ENCODE data around the gene ZNF618.

ZNF618 gene, protein sequence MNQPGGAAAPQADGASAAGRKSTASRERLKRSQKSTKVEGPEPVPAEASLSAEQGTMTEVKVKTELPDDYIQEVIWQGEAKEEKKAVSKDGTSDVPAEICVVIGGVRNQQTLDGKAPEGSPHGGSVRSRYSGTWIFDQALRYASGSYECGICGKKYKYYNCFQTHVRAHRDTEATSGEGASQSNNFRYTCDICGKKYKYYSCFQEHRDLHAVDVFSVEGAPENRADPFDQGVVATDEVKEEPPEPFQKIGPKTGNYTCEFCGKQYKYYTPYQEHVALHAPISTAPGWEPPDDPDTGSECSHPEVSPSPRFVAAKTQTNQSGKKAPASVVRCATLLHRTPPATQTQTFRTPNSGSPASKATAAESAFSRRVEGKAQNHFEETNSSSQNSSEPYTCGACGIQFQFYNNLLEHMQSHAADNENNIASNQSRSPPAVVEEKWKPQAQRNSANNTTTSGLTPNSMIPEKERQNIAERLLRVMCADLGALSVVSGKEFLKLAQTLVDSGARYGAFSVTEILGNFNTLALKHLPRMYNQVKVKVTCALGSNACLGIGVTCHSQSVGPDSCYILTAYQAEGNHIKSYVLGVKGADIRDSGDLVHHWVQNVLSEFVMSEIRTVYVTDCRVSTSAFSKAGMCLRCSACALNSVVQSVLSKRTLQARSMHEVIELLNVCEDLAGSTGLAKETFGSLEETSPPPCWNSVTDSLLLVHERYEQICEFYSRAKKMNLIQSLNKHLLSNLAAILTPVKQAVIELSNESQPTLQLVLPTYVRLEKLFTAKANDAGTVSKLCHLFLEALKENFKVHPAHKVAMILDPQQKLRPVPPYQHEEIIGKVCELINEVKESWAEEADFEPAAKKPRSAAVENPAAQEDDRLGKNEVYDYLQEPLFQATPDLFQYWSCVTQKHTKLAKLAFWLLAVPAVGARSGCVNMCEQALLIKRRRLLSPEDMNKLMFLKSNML

DNA sequence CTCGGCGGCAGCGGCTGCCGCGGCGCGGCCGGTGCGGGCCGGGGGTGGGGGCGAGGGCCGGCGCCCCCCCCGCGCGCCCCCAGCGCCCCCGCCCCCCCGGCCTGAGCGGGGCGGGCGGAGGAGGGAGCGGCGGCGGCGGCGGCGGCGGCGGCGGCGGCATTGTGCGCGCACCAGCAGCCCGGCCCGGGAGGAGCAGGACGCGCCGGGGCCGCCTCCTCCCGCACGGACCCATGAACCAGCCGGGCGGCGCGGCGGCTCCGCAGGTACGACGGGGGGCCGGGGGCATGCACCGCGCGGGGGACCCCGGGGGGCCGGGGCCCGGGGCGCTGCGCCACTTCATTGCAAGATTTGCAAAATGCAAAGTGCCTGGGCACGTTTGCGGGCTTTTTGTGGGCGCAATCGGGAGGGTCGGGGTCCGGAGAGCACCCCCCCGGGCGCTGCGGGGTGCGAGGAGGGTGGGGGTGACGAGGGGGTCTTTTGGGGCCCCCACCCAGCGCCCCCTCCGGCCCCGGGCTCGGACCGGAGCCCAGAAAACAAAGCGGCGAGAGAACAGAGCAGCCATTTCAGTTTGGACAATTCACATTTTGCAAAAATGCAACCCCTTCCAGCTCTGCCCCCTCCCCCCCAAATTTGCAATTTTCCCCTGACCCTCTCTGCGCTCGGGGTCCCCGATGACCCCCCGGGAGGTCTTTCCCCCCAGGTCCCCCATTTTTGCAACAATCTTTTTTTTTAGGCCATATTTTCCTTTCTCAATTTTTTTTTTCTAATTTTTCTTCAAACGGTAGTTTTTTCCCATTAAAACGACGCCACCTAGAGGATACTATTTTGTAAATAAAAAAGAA is at the start of gene ZNF618:
Gene ZNF618 (plus strand): TSS at position 159 of the 842 bp plus-strand sequence. CDS start 72 bp downstream, at position 231.
- no peak for DNase-seq

DNA sequence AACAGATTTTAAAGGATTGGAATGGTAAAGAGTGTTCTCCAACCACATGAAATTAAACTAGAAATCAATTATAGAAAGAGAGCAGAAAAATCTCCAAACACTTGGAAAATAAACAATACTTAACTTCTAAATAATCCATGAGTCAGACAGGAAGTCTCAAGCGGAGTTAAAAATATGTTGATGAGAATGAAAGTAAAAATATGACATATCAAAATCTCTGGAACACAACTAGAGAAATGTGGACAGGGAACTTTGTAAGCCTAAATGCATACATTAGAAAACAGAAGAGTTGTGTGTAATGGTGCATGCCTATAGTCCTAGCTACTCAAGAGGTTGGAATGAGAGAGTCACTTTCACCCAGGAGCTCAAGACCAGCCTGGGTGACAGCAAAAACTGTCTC is 47.9 kb upstream of the ZNF618 start:
- DNase-seq, result no peak

DNA sequence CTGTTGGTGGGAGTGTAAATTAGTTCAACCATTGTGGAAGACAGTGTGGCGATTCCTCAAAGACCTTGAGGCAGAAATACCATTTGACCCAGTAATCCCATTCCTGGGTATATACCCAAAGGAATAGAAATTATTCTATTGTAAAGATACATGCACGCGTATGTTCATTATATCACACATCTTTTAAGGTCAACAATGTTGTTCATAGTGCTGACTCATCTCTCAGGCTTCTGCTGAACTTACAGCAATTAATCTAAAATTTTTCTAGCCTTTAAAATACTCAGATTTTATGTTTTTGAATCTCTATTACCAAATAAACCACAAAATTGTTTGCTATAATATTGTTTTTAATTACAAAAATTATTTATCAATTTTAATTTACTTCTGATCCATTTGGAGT is 38.8 kb upstream of the ZNF618 start:
- DNase-seq, result no peak

DNA sequence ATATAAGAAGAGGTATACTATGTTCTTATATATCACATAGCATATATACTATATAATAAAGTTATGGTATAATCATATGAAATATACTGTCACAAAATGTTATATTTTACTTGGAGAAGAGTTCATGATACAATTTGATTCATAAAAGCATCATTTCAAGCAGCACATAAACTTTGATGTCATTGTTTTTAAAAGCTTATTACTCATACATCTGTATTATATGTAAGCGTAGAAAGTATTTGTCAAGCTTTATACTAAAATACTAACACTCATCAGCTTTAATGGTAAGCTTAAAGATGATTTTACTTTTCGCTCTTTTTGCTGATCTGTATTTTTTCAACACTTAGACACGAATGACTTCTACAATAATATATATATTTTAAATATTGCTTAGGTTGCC is 34.0 kb upstream of the ZNF618 start:
- no peak for DNase-seq

DNA sequence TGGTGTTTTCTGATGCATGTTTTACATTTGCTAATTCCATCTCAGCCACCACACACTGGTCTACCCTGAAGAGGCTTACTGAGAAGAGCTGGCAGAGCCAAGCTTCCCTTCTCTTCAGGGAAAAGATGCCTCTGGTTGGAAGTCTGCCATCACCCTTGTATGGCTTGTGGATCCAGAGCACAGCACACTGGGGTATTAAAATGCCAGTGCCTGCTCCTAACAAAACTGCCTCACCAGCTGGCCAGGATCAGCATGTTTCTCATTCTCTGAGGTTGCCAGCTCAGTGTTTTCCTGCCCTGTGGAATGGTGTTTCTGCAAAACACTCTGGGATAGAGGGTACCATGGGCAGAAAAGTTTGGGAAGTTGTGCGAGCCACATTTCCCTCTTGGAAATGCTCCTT is 31.6 kb upstream of the ZNF618 start:
- DNase-seq, result no peak

DNA sequence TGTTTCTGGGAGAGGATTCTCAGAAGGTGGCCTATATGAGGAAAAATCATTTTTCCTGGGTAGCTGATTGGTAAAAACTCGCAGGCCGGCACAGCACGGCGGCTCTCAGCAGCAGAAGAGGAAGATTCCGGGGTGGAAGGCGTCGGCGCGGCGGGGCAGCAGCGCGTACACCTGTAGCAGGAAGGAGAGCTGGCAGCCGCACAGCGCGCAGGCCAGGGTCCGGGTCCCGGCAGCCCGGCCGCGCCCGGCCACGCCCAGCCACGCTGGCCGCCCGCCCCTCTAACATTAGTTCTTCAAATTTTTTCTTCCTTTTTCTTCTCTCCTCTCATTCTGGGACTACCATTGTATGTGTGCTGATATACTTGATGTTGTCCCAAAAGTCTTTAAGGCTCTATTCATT is 24.8 kb upstream of the ZNF618 start:
- DNase-seq, result no peak

DNA sequence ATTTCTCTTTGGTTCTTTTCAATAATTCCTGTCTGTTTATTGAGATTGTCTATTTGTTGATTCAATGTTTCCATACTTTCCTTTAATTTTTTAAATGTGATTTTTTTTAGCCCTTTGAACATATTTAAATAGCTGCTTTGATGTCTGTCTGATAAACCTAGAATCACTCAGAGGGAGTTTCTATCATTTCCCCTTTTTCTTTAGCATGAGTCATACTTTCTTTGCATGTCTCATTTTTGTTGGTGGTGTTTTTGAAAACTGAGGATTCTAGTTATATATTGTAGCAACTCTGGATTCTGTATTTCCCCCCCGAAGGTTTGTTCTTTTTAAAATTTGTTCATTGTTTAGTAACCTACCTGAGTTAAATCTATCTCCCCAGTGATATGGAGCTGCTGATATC is 24.2 kb upstream of the ZNF618 start:
- DNase-seq, result no peak

DNA sequence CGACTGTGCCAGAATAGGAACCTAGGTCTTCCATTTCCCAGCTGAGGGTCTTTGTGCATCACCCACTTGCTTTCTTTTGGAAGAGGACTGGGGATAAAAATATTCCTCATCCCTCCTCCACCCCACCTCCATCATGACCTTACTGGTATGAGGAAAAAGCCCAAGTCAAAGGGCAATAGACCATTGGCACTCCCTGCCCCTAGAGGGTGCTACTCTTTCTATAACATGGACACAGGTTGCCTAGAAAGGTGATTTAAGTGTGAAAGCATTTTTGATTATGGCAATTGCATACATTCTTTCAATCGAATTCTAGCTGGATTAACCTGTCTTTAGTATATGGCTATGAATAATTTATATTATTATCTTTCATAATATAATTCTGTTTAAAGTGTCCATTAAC is 22.8 kb upstream of the ZNF618 start:
- DNase-seq, result no peak

DNA sequence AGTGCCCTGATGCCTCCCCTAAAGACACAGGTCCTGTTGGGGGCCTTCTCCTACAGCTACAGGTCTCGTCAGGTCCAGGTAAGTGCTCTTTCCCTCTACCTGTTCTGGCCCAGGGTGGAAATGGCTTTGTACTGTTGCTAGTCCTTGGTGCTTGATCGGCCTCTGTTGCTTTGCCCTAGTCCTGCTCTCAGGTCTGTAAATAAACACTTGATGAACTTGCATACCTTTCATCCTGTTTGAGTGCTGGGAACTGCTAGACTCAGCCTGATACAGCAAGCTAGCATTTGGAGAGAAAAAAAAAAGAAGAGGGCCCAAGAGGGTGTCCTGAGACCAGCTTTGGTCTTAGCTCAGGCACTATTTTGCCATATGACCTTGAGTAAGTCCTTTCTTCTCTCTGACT is 21.8 kb upstream of the ZNF618 start:
- DNase-seq, result no peak

DNA sequence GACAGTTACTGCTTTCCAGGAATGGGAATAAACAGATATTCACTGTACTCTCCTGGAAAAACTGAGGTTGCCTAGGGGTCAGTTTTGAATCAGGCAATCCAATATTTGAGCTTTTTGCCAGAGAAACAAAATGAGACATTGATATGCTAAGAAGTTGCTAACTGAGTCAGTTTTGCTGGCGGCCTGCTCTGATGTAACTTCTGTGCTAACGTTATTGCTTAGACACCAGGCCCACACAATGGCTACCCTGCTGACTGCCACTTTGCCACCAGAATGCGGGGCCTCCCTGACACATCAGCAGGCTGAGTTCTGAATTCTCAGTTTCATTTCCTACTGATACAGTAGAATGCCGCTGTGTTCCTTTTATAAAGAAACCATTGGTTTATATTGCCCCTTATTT is 18.2 kb upstream of the ZNF618 start:
- no peak for DNase-seq

DNA sequence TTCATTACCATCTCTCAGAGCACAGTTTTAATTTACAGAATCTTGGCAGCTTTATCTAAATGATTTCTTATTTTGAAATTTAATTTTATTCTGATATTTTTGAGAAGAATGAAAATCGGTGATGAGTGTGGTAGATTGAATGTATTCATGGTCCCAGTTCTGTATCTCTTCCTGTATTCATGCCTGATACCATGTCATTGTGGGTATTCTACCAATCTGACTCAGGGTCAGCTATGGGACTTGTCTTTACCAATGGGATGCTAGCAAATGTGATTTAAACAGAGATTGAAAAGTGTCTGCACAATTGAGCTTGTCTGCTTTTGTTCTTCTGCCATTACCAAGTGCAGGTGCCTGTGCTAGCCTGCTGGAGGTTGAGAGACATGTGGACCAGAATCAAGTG is 17.8 kb upstream of the ZNF618 start:
- no peak for DNase-seq

DNA sequence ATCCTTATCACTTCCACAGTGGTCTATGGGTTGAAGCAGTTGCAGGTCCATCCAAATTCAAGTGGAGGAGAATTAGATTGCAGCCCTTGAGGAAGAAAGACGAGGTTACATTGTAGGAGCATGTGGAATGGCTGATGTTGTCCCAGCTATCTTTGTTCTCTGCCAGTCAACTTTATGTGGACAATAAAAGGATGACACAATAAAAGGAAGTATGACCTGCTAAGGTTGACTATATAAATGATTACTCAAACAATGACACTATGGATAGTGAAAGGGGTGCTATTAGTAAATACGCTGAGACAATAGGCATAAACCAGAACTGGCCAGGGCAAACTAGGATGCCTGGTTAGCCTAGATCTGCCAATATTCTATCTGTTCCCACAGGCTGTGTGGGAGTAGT is 12.8 kb upstream of the ZNF618 start:
- no peak for DNase-seq

DNA sequence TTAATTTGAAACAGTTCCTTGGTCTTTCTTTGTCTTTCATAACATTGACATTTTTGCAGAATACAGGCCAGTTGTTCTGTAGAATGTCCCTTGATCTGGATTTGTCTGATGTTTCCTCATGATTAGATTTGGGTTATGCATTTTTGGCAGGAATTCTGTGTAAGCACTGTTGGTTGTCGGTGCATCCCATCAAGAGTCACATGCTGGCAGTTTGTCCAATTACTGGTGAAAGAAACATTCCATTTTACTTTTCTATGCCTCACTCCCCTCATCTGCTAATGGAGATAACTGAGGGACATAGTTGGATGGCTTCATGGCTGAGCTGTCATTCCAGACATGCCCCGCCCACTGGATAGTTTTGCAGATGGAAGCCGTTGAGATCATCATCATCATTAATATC is 7.6 kb upstream of the ZNF618 start:
- DNase-seq, result no peak

DNA sequence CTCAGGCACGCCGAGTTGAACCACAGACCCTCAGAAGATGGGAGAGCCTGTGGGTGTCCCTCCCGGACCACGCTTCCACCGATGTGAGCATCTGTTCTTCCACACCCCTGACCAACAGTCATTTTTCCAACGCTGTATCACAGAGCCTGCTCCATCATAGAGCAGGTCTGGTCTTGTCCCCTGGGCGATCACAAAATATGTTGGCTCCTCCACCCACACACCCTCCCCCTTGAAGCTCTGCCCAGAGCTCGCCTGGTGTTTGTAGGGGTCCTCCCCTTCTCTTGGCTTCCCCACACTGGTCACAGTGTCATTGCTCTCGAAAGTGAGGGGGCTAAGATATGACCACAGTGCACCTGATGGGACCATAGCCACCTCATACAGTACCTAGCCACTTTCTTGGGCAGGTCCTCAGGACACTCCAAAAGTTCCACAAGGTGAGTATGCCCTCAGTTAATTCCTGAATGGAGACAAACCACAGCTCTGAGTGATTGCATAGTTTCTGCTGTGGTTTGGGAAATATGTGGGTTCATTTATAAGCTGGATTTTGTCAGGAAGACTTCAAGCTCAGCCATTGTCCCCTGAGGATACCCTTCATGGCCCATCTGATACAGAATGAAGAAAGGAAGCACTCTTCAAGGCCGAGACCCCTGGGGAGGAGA is 3.5 kb upstream of the ZNF618 start:
- no peak for DNase-seq

DNA sequence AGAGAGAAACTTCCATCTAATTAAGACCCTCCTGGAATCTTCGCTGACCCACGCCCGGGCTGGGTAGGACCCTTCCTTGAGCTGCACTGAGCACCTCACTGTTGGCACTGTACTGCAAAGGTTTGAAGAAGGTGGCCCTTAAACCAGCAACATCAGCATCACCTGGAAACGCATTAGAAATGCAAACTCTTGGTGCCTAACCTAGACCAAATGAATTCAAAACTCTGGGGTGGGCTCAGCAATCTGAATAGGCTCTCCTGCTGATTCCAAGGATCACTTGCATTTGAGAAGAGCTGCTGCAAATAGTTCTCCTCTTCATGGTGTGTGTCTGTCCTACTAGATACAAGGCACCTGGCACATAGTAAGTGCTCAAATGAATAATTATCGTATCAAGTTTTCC is 2.7 kb upstream of the ZNF618 start:
- no peak for DNase-seq

DNA sequence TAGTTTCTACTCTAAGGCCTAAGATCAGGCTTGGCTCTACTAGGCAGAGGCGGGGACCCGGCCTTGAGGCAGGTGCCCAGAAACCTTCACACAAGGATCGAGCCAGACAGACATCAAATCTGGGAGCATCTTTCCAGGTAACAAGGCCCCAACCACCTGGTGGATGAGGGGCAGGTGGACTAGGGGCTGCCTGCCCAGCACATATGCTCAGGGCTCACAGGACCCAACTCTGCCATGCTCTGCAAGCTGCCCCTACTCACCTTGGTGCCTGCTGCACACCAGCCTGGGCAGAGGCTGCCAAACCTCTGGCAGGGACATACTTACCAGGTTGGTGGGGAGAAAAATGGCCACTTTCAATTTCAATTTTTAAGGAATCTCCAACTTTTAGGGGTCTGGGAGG is 2.2 kb upstream of the ZNF618 start:
- DNase-seq, result no peak

DNA sequence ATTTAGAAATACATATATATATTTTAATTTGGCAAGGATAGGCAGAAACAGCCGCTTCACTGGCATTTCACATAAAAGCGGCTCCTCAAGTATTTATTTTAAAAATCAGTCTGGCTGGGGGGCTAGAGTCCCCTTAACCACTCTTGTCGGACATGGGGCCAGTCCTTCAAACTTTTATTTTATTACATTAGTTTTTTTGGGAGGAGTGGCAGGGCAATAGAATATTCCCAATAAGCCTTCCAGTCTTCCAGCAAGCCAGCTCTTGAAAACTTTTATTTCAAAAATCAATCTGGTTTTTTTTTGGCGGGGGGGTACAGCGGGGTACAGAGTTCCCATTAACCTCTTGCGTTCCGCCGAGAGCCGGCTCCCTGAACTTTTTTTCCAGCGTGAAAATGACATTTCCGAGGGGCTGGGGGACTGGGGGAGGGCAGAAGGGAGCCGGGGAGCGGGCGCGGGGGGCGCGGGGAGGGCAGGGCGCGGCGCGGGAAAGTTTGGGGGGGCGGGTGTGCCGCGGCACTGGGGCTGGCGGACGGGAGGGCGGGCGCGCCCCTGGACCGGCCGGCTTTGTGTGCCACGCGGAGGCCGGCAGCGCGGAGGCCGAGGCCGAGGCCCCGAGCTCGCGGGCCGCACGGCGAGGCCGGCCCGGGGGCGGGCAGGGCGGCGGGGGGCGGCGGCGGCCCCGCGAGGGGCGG is 504 bp upstream of the ZNF618 start:
- no peak for DNase-seq

DNA sequence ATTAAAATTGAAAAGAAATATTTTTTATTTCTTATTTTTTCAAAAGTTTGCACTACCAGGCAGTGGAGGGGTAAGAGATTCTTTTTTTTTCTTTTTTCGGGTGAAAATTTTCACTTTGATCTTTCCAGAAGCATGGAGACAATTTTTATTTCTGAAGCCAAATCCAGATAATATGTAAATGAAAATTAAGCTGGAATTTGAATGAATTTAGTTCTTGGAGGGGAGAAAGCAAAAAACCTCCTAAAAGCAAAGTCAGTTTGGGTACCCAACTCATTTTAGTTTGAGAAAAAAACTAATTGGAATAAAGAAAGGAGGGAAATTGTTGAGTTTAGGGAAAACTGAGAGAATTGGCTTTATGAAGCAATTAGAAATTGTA is 872 bp downstream of the ZNF618 start:
- no peak for DNase-seq

DNA sequence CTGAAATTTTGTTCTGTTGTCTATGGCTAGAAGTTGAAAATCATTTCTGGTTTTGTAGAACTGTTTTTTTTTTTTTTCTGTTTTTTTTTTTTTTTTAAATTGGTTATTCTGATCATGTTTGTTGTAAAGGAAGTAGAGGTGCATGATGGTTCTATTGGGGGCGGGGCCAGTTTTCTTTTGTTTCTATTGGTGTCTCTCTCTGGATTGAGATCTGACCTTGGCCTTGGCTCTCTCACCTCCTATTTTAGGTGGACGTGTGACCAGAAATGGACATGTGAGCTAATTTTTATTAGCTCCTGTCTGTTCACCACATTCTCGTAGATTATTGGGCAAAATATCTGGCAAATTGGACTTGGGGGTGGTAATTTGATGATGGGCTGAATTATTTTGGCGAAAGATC is 3.2 kb downstream of the ZNF618 start:
- no peak for DNase-seq

DNA sequence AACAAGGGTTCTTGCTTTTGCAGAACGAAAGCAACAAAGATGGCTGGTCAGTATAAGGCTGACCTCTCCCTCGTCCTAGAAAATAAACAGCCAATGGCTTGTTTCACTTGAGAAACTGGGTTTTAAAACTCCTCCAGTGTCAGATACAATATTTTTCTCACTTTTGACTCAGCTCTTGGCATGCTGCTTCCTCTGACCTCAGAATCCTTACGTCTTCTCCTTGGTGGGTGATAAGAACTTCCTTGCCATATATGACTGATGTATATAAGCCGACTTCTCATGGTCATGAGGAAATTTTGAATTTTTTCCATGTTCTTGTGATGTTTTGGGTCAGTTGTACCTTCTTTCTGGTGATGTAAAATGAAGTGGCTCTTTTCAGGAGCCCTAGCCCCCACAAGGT is 3.8 kb downstream of the ZNF618 start:
- no peak for DNase-seq

DNA sequence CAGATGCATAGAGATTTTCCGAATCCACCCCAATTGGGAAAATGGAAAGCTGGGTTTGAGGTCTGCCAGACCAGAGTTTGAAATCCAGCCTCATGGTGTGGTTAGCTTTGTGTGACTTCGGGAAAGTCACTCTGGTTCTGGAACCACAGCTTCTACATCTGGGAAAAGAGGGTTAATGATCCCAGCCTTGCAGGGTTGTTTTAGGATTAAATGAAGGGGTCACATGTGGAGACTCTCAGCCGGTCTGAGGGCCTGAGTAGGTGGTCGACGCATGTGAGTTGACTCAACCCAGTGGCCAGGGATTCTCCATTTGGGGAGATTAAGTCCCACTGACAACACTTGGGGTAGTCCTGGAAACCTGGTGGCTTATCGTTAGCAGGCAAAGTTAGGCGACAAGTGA is 6.1 kb downstream of the ZNF618 start:
- DNase-seq, result no peak

DNA sequence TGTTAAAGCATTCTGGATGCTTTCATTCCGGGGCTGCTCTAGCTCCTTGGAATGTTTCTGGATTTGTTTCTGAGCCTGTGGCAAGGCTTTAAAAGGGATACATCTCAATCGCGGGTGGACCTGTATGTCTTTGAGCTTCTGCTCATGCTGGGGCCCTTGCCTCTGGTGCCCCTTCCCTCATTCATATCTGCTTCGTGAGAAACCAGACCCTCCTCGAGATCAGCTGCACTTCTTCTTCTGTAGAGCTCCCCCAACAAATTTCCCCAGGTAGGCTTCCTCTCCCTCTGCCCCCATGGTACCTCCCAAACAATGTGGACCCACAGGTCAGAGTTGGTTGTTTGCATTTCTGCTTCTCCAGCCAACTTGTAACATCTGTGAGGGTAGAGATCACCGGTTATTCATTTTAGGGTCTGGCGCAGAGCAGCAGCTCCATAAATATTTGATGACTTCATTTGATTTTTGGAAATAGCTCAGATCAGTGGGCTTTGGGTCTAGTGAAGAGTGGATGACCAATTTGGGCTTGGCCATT is 6.6 kb downstream of the ZNF618 start:
- DNase-seq, result no peak

Measured in NCI-H1048 (cell line).